GM12878 (cell line): ENCODE measurements around the gene ZNF45. TPM values are rescaled to one million over a fixed set of nuclear protein-coding genes. Genes with fewer than 3 reads are reported as not detected.

Experiments used
- ATAC-seq: fragments of 200-7000 bp; cut with Tn5 transposase; 3 replicates; pipeline ENCODE4 v1.9.1; 2020; ENCODE audit warnings: mild to moderate bottlenecking, moderate library complexity
- Bru-seq: library from RNA; stranded (reverse); fragments of 400-500 nt; gene quantifications from one replicate; lab custom pipeline; 2021; lab: Mats Ljungman, UMichigan
- BruChase-seq, 2 experiments: library from RNA; stranded (reverse); fragments of 400-500 nt; gene quantifications; one replicate each; lab custom pipeline; 2021; lab: Mats Ljungman, UMichigan
- BruUV-seq: library from RNA; stranded (reverse); fragments of 400-500 nt; replicated peaks from 2 replicates; lab custom pipeline; 2021; lab: Mats Ljungman, UMichigan
- CTCF ChIA-PET: fragments of 300-600 bp; sonication (Branson Sonifier 250); formaldehyde crosslinking; extraction: SDS; loops from one replicate; lab custom pipeline; 2021; ENCODE audit warnings: inconsistent platforms; lab: Yijun Ruan, JAX
- POLR2A ChIA-PET: fragments of 350-600 bp; formaldehyde crosslinking; extraction: SDS; loops from one replicate; lab custom pipeline; 2021; ENCODE audit warnings: inconsistent platforms; lab: Charles Lee
- RAD21 ChIA-PET: fragments of 300-600 bp; sonication (Branson Sonifier 250); formaldehyde crosslinking; loops from one replicate; lab custom pipeline; 2023; ENCODE audit warnings: antibody characterized with exemption; ENCODE audit not compliant: unreplicated experiment; lab: Charles Lee
- SMC1A ChIA-PET: fragments of 300-600 bp; sonication (Branson Sonifier 250); formaldehyde crosslinking; loops from one replicate; lab custom pipeline; 2023; ENCODE audit not compliant: unreplicated experiment, uncharacterized antibody; lab: Charles Lee
- DNase-seq: peaks from one replicate; pipeline ENCODE4 v3.0.0-alpha.2; 2011; ENCODE audit warnings: low read depth, low spot score
- FAIRE-seq: peaks from 3 replicates; lab custom pipeline; 2011; peaks lifted over from hg19 to GRCh38; lab: Jason Lieb, UNC
- H2AFZ ChIP-seq: 2 replicates; pipeline ENCODE4 v1.6.0; 2011; ENCODE audit warnings: low read depth, low read length, control low read depth; ENCODE audit not compliant: control insufficient read depth
- H3K27ac ChIP-seq: 2 replicates; pipeline ENCODE4 v1.5.1; 2011; ENCODE audit warnings: control low read depth; ENCODE audit not compliant: control insufficient read depth, insufficient read depth
- H3K27me3 ChIP-seq, 2 experiments: replicated peaks in 1 of 2; 2 replicates each; pipeline versions ENCODE4 v1.6.0 to v1.6.1; 2011; ENCODE audit warnings: low read length in 1 of 2; ENCODE audit not compliant: control insufficient read depth in 2 of 2, insufficient read depth in 2 of 2
- H3K36me3 ChIP-seq, 2 experiments: 2 replicates each; pipeline ENCODE4 v1.5.1; 2011; ENCODE audit warnings: low read length in 1 of 2; ENCODE audit not compliant: control insufficient read depth in 2 of 2, insufficient read depth in 2 of 2
- H3K4me1 ChIP-seq: 2 replicates; pipeline ENCODE4 v1.6.1; 2011; ENCODE audit warnings: mild to moderate bottlenecking, low read length, moderate library complexity, mixed read lengths; ENCODE audit not compliant: control insufficient read depth, insufficient read depth
- H3K4me2 ChIP-seq: 2 replicates; pipeline ENCODE4 v1.6.0; 2011; ENCODE audit warnings: control low read depth; ENCODE audit not compliant: control insufficient read depth, insufficient read depth
- H3K4me3 ChIP-seq: fragments of 200-600 bp; sonication (generic); 2 replicates; pipeline ENCODE4 v1.5.1; 2016
- H3K79me2 ChIP-seq: 2 replicates; pipeline ENCODE4 v1.6.0; 2011; ENCODE audit warnings: low read length; ENCODE audit not compliant: control insufficient read depth, insufficient read depth
- H3K9ac ChIP-seq: 2 replicates; pipeline ENCODE4 v1.8.0; 2011; ENCODE audit warnings: low read length, control low read depth, mixed read lengths; ENCODE audit not compliant: control insufficient read depth, insufficient read depth
- H3K9me3 ChIP-seq: replicated peaks from 3 replicates; pipeline ENCODE4 v1.5.1; 2011; ENCODE audit warnings: mild to moderate bottlenecking, low read length; ENCODE audit not compliant: control insufficient read depth, insufficient read depth
- H4K20me1 ChIP-seq: 2 replicates; pipeline ENCODE4 v1.6.0; 2011; ENCODE audit not compliant: control insufficient read depth, insufficient read depth
- HCFC1 ChIP-seq: fragments of 150-350 bp; IDR thresholded peaks from 2 replicates; pipeline ENCODE4 v1.6.1; 2014; ENCODE audit warnings: low read length
- IRF4 ChIP-seq: IDR thresholded peaks from 2 replicates; pipeline ENCODE4 v1.6.1; 2011; ENCODE audit warnings: low read depth, low read length
- RBBP5 ChIP-seq: fragments of 200-600 bp; sonication (generic); conservative IDR thresholded peaks from 2 replicates; pipeline ENCODE4 v1.6.1; 2016
- SMC3 ChIP-seq: IDR thresholded peaks from 2 replicates; pipeline ENCODE4 v1.6.1; 2011; ENCODE audit warnings: low read length, improper control_type of control experiment, borderline replicate concordance
- TCF3 ChIP-seq: IDR thresholded peaks from 2 replicates; pipeline ENCODE4 v1.6.1; 2012; ENCODE audit warnings: low read depth, mild to moderate bottlenecking, low read length, borderline replicate concordance; ENCODE audit not compliant: insufficient read depth
- ZBED1 ChIP-seq: IDR thresholded peaks from 2 replicates; pipeline ENCODE4 v1.6.1; 2016; ENCODE audit warnings: borderline replicate concordance
- ZNF217 ChIP-seq: fragments of 450-650 bp; IDR thresholded peaks from 2 replicates; pipeline ENCODE4 v1.6.1; 2017; ENCODE audit warnings: antibody characterized with exemption, mild to moderate bottlenecking
- ZSCAN29 ChIP-seq: fragments of 450-650 bp; IDR thresholded peaks from 2 replicates; pipeline ENCODE4 v1.6.1; 2017; ENCODE audit warnings: mild to moderate bottlenecking, moderate library complexity
- WGBS: methylation state at CpG from one replicate; pipeline ENCODE4 v1.1.6; 2016; ENCODE audit warnings: low lambda C conversion rate; ENCODE audit not compliant: insufficient replicate concordance, insufficient coverage; ENCODE audit errors: missing lambda C conversion rate; 5-methylcytosine and 5-hydroxymethylcytosine counted together
- in situ Hi-C: fragments of 300-500 bp; cut with MboI; formaldehyde crosslinking; loops from 9 replicates; pipeline ENCODE4 v1.14.3; 2018; ENCODE audit warnings: mixed read lengths
- intact Hi-C: fragments of 100-400 bp; cut with micrococcal nuclease; formaldehyde crosslinking; loops from one replicate; pipeline ENCODE4 v1.14.2; 2022; ENCODE audit not compliant: unreplicated experiment
- long read RNA-seq, 2 experiments: library from polyadenylated mRNA; unstranded; transcript quantifications; one replicate each; pipeline ENCODE4 v2.0.0, GENCODE V29; 2019 to 2020
- polyA minus RNA-seq, 3 experiments: library from RNA; depleted of rRNA, polyadenylated mRNA; stranded (reverse); fragments of >200 nt; gene quantifications; 2 replicates each; pipeline ENCODE4 v1.2.3, GENCODE V29; 2011
- polyA plus RNA-seq, 11 experiments: library from polyadenylated mRNA; depleted of rRNA in 4 of 11; unstranded in 6 of 11; stranded (reverse) in 5 of 11; fragments of >200 nt; fragmentation: Nextera tagmentation in 4 of 11; fragmentation: Illumina TruSeq in 1 of 11; extraction: Ambion mirVana in 4 of 11; extraction: Trizol in 1 of 11; gene quantifications; 1 replicate in 1 of 11; 2 replicates in 10 of 11; pipeline versions ENCODE4 v1.2.1 to v1.2.3, GENCODE V29; 2011 to 2016; ENCODE audit warnings: inconsistent platforms in 2 of 11, missing spikeins in 2 of 11, low read depth in 1 of 11
- total RNA-seq, 4 experiments: library from RNA; depleted of rRNA in 3 of 4; stranded (reverse); fragments of >200 nt in 3 of 4; fragmentation: Illumina TruSeq in 1 of 4; extraction: Trizol in 1 of 4; gene quantifications; 2 replicates each; pipeline versions ENCODE4 v1.2.1 to v1.2.3, GENCODE V29; 2013 to 2021
- TF ChIP-seq, protein P1 (sequence below): fragments of 450-650 bp; IDR thresholded peaks from 2 replicates; pipeline ENCODE4 v1.6.1; 2017; ENCODE audit warnings: borderline replicate concordance
- TF ChIP-seq, protein P2 (sequence below): fragments of 450-650 bp; formaldehyde crosslinking; IDR thresholded peaks from 2 replicates; pipeline ENCODE4 v1.5.0; 2022; ENCODE audit warnings: mild to moderate bottlenecking, missing genetic modification characterization

The ZNF45 gene
- 41.7 and 45.2 TPM in 2 replicates for total RNA-seq (2013; cell fraction: nucleolus; rRNA removed)
- 16.6 and 18.5 TPM in 2 replicates for total RNA-seq (2014; rRNA removed)
- total RNA-seq (2014; rRNA removed; fragmentation: Illumina TruSeq; extraction: Trizol) = 20.7 and 22.3 TPM in 2 replicates
- 15.0 and 15.6 TPM in 2 replicates for total RNA-seq (2021)
- polyA plus RNA-seq (2011; ENCODE audit: low read depth) = 8.8 TPM
- 22.5 and 24.5 TPM in 2 replicates for polyA plus RNA-seq (2011; rRNA removed)
- 17.2 and 20.7 TPM in 2 replicates for polyA plus RNA-seq (2011; cell fraction: cytosol; rRNA removed)
- 25.9 and 28.4 TPM in 2 replicates for polyA plus RNA-seq (2011; cell fraction: nucleus; rRNA removed)
- 8.5 and 10.3 TPM in 2 replicates for polyA plus RNA-seq (2012)
- polyA plus RNA-seq (2014; fragmentation: Illumina TruSeq; extraction: Trizol) = 23.1 and 27.9 TPM in 2 replicates
- 1 to 10 TPM; 4.2 to 5.0 TPM for polyA plus RNA-seq (2014; fragmentation: Nextera tagmentation; extraction: Ambion mirVana)
- 12.3 and 16.7 TPM in 2 replicates for polyA plus RNA-seq (2014; rRNA removed)
- polyA plus RNA-seq (2016; fragmentation: Nextera tagmentation; extraction: Ambion mirVana) = 10 to 100 TPM; 11.5 to 13.7 TPM
- 31.2 and 44.9 TPM in 2 replicates for polyA minus RNA-seq (2011; rRNA and poly(A)+ RNA removed)
- 6.7 and 14.5 TPM in 2 replicates for polyA minus RNA-seq (2011; cell fraction: cytosol; rRNA and poly(A)+ RNA removed)
- 18.5 and 20.5 TPM in 2 replicates for polyA minus RNA-seq (2011; cell fraction: nucleus; rRNA and poly(A)+ RNA removed)
- percentile 83 among the genes with signal in this experiment for Bru-seq, nascent RNA
- BruChase-seq, experiment 1, labeled RNA remaining after a 6-hour chase = percentile 71 among the genes with signal in this experiment
- BruChase-seq, experiment 2, labeled RNA remaining after a 2-hour chase = percentile 81 among the genes with signal in this experiment
- long read RNA-seq, experiment 1, partial matches to known transcripts = 0 of 2 reads
- long read RNA-seq, experiment 1, other reads (novel, unspliced or antisense) = 1 of 2 reads
- long read RNA-seq, experiment 2, partial matches to known transcripts = 2 of 12 reads
- long read RNA-seq, experiment 2, other reads (novel, unspliced or antisense) = 10 of 12 reads

DNA sequence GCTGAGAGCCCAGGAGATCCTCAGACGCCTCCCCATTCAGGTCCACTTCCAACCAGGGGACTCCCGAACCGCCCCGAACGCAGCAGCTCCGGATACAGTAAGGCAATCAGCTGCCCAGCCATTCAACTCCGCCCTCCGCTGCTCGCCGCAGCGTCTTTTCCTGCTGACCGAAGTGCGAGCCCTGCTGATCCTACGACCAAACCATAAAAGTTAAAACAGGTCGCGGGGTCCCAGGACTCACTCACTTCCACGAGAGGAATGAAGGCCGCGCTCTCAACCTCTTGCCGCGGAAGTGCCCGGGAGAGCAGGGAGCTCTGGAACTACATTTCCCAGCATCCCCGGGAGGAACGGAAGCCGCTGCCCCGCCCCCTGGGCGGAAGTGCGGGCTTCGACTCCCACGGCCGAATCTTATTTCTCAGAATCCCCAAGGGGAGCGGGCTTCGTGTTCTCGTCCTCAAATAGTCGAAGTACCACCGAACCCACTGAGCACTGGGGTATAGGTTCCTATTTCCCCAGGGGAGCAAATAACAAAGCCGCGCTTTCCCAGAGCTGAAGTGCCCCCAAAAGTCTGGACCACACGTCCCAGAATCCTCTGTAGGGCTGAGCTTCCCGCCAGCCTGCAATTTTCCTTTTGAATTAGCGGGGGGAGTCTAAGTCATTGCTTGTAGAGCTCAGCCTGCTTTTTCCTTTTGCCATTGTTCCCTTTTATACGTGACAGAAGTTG lies at the start of gene ZNF45:
Gene ZNF45, minus strand, starts transcription at position 298 of the 724 bp plus-strand sequence. CDS start 13,097 bp downstream, outside the sequence.
- Histone ChIP-seq H3K36me3 (peaks cover 0 to 11% of the 10 kb centered on the region in 2 experiments; a peak in 2 of 4 replicates), H3K9ac (peak within 1 kb of the TSS; percentile 81), H3K27ac (peak within 1 kb of the TSS; percentile 67), H3K27me3 (no peaks in the 10 kb centered on the region), H3K4me1 (no peaks in the 10 kb centered on the region), H2AFZ (peak within 1 kb of the TSS; percentile 94), H3K9me3 (peaks cover 4% of the 10 kb centered on the region; the same call in 1 of the 3 replicates), H3K4me2 (peak within 1 kb of the TSS; percentile 93), H3K4me3 (peak within 1 kb of the TSS; percentile 82), H4K20me1 (no peaks in the 10 kb centered on the region), H3K79me2 (peaks cover 9% of the 10 kb centered on the region)
- DNase-seq (peak; percentile 60), ATAC-seq (peak; percentile 99), FAIRE-seq (no peak)
- no TSS peak for BruUV-seq
- RAD21 ChIA-PET = interaction anchor here (0.7 to 1.6 kb wide), 11 partner anchors 10 to 277 kb away, joined by 3 to 11 read pairs (median 4); partner anchors contain the start of genes ZNF221, ZNF223 and ZNF227
- in situ Hi-C loops = no loop called here
- SMC1A ChIA-PET = interaction anchor here (0.6 to 1.6 kb wide), 11 partner anchors 11 to 317 kb away, joined by 3 to 12 read pairs (median 4); partner anchors contain the start of genes ZNF155 and ZNF221
- CTCF ChIA-PET = interaction anchor here (0.9 to 2.3 kb wide), 15 partner anchors 11 to 274 kb away, joined by 3 to 14 read pairs (median 4); partner anchors contain the start of genes ZNF221 and ZNF223
- under 1% methylated on average over 42 of the region's 42 CpGs for WGBS
- intact Hi-C loops = loop anchor here (1.0 to 10.0 kb wide), 2 partner anchors 49 to 160 kb away; partner anchors contain the start of genes ZNF155 and ZNF224
- POLR2A ChIA-PET = interaction anchor here (0.5 to 2.9 kb wide), 10 partner anchors 16 to 980 kb away, joined by 3 to 16 read pairs (median 4); partner anchors contain the start of genes KCNN4, SMG9, ZNF221 and ZNF224
- TF ChIP-seq ZBED1 (no peak), HCFC1 (peak; percentile 94), ZSCAN29 (no peak), ZNF217 (no peak), IRF4 (no peak), SMC3 (no peak), TCF3 (no peak), RBBP5 (no peak)
- TF ChIP-seq, protein P1, sequence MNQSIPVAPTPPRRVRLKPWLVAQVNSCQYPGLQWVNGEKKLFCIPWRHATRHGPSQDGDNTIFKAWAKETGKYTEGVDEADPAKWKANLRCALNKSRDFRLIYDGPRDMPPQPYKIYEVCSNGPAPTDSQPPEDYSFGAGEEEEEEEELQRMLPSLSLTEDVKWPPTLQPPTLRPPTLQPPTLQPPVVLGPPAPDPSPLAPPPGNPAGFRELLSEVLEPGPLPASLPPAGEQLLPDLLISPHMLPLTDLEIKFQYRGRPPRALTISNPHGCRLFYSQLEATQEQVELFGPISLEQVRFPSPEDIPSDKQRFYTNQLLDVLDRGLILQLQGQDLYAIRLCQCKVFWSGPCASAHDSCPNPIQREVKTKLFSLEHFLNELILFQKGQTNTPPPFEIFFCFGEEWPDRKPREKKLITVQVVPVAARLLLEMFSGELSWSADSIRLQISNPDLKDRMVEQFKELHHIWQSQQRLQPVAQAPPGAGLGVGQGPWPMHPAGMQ = no peak
- TF ChIP-seq, protein P2, sequence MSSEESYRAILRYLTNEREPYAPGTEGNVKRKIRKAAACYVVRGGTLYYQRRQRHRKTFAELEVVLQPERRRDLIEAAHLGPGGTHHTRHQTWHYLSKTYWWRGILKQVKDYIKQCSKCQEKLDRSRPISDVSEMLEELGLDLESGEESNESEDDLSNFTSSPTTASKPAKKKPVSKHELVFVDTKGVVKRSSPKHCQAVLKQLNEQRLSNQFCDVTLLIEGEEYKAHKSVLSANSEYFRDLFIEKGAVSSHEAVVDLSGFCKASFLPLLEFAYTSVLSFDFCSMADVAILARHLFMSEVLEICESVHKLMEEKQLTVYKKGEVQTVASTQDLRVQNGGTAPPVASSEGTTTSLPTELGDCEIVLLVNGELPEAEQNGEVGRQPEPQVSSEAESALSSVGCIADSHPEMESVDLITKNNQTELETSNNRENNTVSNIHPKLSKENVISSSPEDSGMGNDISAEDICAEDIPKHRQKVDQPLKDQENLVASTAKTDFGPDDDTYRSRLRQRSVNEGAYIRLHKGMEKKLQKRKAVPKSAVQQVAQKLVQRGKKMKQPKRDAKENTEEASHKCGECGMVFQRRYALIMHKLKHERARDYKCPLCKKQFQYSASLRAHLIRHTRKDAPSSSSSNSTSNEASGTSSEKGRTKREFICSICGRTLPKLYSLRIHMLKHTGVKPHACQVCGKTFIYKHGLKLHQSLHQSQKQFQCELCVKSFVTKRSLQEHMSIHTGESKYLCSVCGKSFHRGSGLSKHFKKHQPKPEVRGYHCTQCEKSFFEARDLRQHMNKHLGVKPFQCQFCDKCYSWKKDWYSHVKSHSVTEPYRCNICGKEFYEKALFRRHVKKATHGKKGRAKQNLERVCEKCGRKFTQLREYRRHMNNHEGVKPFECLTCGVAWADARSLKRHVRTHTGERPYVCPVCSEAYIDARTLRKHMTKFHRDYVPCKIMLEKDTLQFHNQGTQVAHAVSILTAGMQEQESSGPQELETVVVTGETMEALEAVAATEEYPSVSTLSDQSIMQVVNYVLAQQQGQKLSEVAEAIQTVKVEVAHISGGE (CRISPR knock-in tag) = no peak; the same call in 1 of the 2 replicates
